ENCODE measurements around the gene PPP1R7. TPM values are rescaled to one million over a fixed set of nuclear protein-coding genes. Genes with fewer than 3 reads are reported as not detected.

The PPP1R7 gene, protein sequence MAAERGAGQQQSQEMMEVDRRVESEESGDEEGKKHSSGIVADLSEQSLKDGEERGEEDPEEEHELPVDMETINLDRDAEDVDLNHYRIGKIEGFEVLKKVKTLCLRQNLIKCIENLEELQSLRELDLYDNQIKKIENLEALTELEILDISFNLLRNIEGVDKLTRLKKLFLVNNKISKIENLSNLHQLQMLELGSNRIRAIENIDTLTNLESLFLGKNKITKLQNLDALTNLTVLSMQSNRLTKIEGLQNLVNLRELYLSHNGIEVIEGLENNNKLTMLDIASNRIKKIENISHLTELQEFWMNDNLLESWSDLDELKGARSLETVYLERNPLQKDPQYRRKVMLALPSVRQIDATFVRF
- total RNA-seq (64.6 TPM), polyA plus RNA-seq (ENCODE audit: insufficient read depth, low read depth, low replicate concordance) (94.9 TPM)
- long read RNA-seq, donor 1, transcript PPP1R7-201 (10 exons, 2,386 nt): major isoform, 11 of 17 reads
- long read RNA-seq, donor 1, partial matches to known transcripts: 0 of 17 reads
- long read RNA-seq, donor 1, other reads (novel, unspliced or antisense): 0 of 17 reads
- long read RNA-seq, donor 2, transcript PPP1R7-201 (10 exons, 2,386 nt): major isoform, 14 of 46 reads
- long read RNA-seq, donor 2, partial matches to known transcripts: 23 of 46 reads
- long read RNA-seq, donor 2, other reads (novel, unspliced or antisense): 0 of 46 reads
- long read RNA-seq, donor 3, transcript PPP1R7-206 (9 exons, 965 nt): minor isoform, 8 of 50 reads
- long read RNA-seq, donor 3, transcript PPP1R7-201 (10 exons, 2,386 nt): major isoform, 18 of 50 reads
- long read RNA-seq, donor 3, partial matches to known transcripts: 20 of 50 reads
- long read RNA-seq, donor 3, other reads (novel, unspliced or antisense): 0 of 50 reads
- long read RNA-seq, donor 4, transcript PPP1R7-201 (10 exons, 2,386 nt): major isoform, 13 of 20 reads
- long read RNA-seq, donor 4, partial matches to known transcripts: 5 of 20 reads
- long read RNA-seq, donor 4, other reads (novel, unspliced or antisense): 0 of 20 reads
- long read RNA-seq, donor 5: 0 reads
- long read RNA-seq, donor 6, transcript PPP1R7-206 (9 exons, 965 nt): minor isoform, 10 of 74 reads
- long read RNA-seq, donor 6, transcript PPP1R7-201 (10 exons, 2,386 nt): major isoform, 22 of 74 reads
- long read RNA-seq, donor 6, partial matches to known transcripts: 37 of 74 reads
- long read RNA-seq, donor 6, other reads (novel, unspliced or antisense): 0 of 74 reads
- long read RNA-seq, donor 7, transcript PPP1R7-201 (10 exons, 2,386 nt): major isoform, 25 of 48 reads
- long read RNA-seq, donor 7, partial matches to known transcripts: 12 of 48 reads
- long read RNA-seq, donor 7, other reads (novel, unspliced or antisense): 7 of 48 reads
- long read RNA-seq, donor 8, transcript PPP1R7-201 (10 exons, 2,386 nt): major isoform, 11 of 17 reads
- long read RNA-seq, donor 8, partial matches to known transcripts: 0 of 17 reads
- long read RNA-seq, donor 8, other reads (novel, unspliced or antisense): 0 of 17 reads
- long read RNA-seq, donor 9, partial matches to known transcripts: 0 of 6 reads
- long read RNA-seq, donor 9, other reads (novel, unspliced or antisense): 0 of 6 reads
- long read RNA-seq, donor 10, transcript PPP1R7-201 (10 exons, 2,386 nt): major isoform, 10 of 22 reads
- long read RNA-seq, donor 10, partial matches to known transcripts: 8 of 22 reads
- long read RNA-seq, donor 10, other reads (novel, unspliced or antisense): 0 of 22 reads

DNA sequence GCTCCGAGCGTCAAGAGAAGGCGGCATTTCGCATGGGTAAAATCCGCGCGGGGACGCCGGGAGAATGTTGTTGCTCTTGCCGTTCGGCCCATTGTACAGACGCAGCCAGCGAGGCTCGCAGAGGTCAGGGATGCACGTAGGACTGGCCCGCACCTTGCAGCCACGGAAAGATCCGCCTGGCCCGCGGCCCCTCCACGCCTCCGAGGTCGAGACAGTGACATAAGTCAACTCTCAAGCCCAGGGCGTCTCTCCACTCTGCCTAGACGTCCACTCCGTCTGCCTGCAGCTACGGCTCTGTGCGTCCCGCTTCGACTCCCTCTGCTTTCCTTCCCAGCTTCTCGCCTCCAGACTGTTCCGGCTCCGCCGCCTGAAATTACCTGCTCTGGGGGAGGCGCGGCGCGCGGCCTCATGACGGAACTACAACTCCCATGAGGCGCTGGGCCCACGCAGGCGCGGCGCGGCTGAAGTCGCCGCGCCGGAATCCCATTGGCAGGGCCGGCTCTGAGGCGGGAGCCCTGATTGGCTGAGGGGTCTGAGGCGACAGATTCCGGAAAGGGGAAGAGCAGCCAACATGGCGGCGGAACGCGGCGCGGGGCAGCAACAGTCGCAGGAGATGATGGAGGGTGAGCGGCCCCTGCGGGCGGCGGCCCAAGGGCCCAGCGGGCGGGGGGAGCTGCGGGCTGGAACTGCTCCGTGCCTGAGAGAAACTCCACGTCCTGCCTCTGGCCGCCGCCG, at the start of gene PPP1R7:
TSS of gene PPP1R7 (plus strand) at position 543 of the 735 bp plus-strand sequence. CDS start at position 572, 29 bp downstream.
- no peaks in the 10 kb centered on the region for H3K9me3 ChIP-seq (ENCODE audit: control insufficient read depth in 2 of 3, insufficient read depth in 1 of 3, low read length in 3 of 3)
- H3K9ac ChIP-seq (ENCODE audit: low read length in 3 of 3): peak within 1 kb of the TSS; percentile 64 to 84 (median 82)
- peaks cover 0 to 19% (median 5%) of the 10 kb centered on the region in 3 donors for H3K4me1 ChIP-seq (ENCODE audit: control insufficient read depth in 2 of 3, insufficient read depth in 2 of 3, low read depth in 1 of 3, low read length in 3 of 3)
- H3K27ac ChIP-seq (ENCODE audit: low read depth in 2 of 2, low read length in 2 of 2): peak within 1 kb of the TSS; percentile 27 to 45
- intact Hi-C loops (cut with DNase I): no loop called here
- peaks cover 0 to 7% (median 3%) of the 10 kb centered on the region in 3 donors for H3K36me3 ChIP-seq (ENCODE audit: control insufficient read depth in 2 of 3, insufficient read depth in 3 of 3, low read length in 3 of 3)
- TF ChIP-seq, protein P1, sequence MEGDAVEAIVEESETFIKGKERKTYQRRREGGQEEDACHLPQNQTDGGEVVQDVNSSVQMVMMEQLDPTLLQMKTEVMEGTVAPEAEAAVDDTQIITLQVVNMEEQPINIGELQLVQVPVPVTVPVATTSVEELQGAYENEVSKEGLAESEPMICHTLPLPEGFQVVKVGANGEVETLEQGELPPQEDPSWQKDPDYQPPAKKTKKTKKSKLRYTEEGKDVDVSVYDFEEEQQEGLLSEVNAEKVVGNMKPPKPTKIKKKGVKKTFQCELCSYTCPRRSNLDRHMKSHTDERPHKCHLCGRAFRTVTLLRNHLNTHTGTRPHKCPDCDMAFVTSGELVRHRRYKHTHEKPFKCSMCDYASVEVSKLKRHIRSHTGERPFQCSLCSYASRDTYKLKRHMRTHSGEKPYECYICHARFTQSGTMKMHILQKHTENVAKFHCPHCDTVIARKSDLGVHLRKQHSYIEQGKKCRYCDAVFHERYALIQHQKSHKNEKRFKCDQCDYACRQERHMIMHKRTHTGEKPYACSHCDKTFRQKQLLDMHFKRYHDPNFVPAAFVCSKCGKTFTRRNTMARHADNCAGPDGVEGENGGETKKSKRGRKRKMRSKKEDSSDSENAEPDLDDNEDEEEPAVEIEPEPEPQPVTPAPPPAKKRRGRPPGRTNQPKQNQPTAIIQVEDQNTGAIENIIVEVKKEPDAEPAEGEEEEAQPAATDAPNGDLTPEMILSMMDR (IDR thresholded peaks at IDR 0.05; ENCODE audit: borderline replicate concordance, extremely low read depth, insufficient read depth): no peak
- H3K4me3 ChIP-seq (ENCODE audit: low read length in 3 of 3): peak within 1 kb of the TSS; percentile 90 to 97 (median 95)
- no peak for FAIRE-seq
- peak; percentile 96 to 98 (median 98) for DNase-seq
- no peaks in the 10 kb centered on the region for H3K27me3 ChIP-seq (ENCODE audit: control insufficient read depth, insufficient read depth, low read length)

DNA sequence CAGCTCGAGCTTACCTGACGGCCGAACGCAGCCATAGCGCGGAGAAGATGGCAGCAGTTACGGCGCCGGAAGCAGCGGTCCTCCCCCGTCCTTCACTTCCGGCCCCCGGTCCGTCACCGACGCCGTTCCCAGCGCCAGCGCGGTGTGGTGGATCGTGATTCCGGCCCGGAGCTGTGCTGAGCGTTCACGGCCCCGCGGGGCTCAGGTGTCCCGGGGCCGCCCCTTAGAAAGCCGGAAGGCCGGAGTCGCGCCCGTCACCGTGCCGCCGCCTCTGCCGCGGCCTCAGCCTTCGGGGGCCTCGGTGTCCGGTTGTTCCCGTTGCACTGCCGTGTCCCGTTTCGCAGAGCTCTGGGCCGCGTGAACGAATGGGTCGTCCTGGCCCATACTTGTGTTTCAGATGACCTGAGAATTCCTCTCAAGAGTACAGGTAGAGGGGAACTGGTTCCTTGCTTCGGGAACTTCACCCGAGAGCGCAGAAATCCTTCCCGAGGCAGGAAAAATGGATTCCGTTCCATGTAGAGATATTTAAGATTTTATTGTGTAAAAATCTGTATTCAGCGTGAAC, 47.9 kb upstream of the PPP1R7 start, which contains the start of gene MTERF4:
TSS of gene MTERF4 (minus strand) at position 49 of the 565 bp plus-strand sequence. CDS start at position 35, 14 bp downstream.
- DNase-seq: peak; percentile 90 to 96 (median 94)
- Histone ChIP-seq H3K27ac (ENCODE audit: low read depth in 2 of 2, low read length in 2 of 2) (peak within 1 kb of the TSS; percentile 85 to 91), H3K4me1 (ENCODE audit: control insufficient read depth in 2 of 3, insufficient read depth in 2 of 3, low read depth in 1 of 3, low read length in 3 of 3) (peaks cover 0 to 8% (median 7%) of the 10 kb centered on the region in 3 donors), H3K27me3 (ENCODE audit: control insufficient read depth, insufficient read depth, low read length) (no peaks in the 10 kb centered on the region), H3K36me3 (ENCODE audit: control insufficient read depth in 2 of 3, insufficient read depth in 3 of 3, low read length in 3 of 3) (peaks cover 3 to 18% (median 7%) of the 10 kb centered on the region in 3 donors), H3K4me3 (ENCODE audit: low read length in 3 of 3) (peak within 1 kb of the TSS; percentile 91 to 96 (median 94)), H3K9me3 (ENCODE audit: control insufficient read depth in 2 of 3, insufficient read depth in 1 of 3, low read length in 3 of 3) (no peaks in the 10 kb centered on the region), H3K9ac (ENCODE audit: low read length in 3 of 3) (peak within 1 kb of the TSS; percentile 90 to 96 (median 92))
- TF ChIP-seq, protein P1 (IDR thresholded peaks at IDR 0.05; ENCODE audit: borderline replicate concordance, extremely low read depth, insufficient read depth): no peak
- FAIRE-seq: no peak
- intact Hi-C loops (cut with DNase I): no loop called here

Measured in kidney (tissue), 22 donors.